Umbilical cord (tissue), 2 donors: ENCODE data around the gene JPH2. TPM values are rescaled to one million over a fixed set of nuclear protein-coding genes. Genes with fewer than 3 reads are reported as not detected.
"Not testable (repeated sequence)": the region's sequence is repeated elsewhere in the genome, so short reads cannot be mapped to it uniquely, and the experiment has no call there.

ENCODE experiments used
- DNase-seq: peaks from one replicate; pipeline ENCODE4 v3.0.0-alpha.2; 2015; ENCODE audit warnings: low spot score
- total RNA-seq: library from RNA; depleted of rRNA; stranded (reverse); fragments of >200 nt; gene quantifications from one replicate; pipeline ENCODE4 v1.2.3, GENCODE V29; 2014; ENCODE audit warnings: low replicate concordance; ENCODE audit not compliant: insufficient read depth

JPH2 gene
- total RNA-seq, 1 donor from 2014 or later: 129 TPM

GRCh38 chr20:44211177-44212039 is 24.4 kb upstream of the JPH2 start:
- peak; percentile 43 for DNase-seq

- DNase-seq: peak; percentile 99
Observed at GRCh38 chr20:44210406-44211176, 23.6 kb upstream of the JPH2 start, which contains the start of gene OSER1. TSS of gene OSER1 (minus strand) at chr20:44210771. CDS start at chr20:44206957, 3,814 bp downstream.

GRCh38 chr20:44209686-44210405 is 22.9 kb upstream of the JPH2 start:
- peak; percentile 23 for DNase-seq

- no peak for DNase-seq
Observed at GRCh38 chr20:44208770-44209169, 21.8 kb upstream of the JPH2 start.

- no peak for DNase-seq
Observed at GRCh38 chr20:44208165-44208564, 21.2 kb upstream of the JPH2 start.

- DNase-seq: no peak
Observed at GRCh38 chr20:44207126-44207723, 20.2 kb upstream of the JPH2 start.

- no peak for DNase-seq
Observed at GRCh38 chr20:44206132-44206531, 19.1 kb upstream of the JPH2 start.

GRCh38 chr20:44204832-44205215 is 17.8 kb upstream of the JPH2 start:
- no peak for DNase-seq

GRCh38 chr20:44204156-44204831 is 17.3 kb upstream of the JPH2 start:
- DNase-seq: peak; percentile 55

- DNase-seq: no peak
Observed at GRCh38 chr20:44203161-44203560, 16.2 kb upstream of the JPH2 start.

- DNase-seq: no peak
Observed at GRCh38 chr20:44200983-44201382, 14.0 kb upstream of the JPH2 start.

- no peak for DNase-seq
Observed at GRCh38 chr20:44200371-44200770, 13.4 kb upstream of the JPH2 start.

GRCh38 chr20:44199877-44200276 is 12.9 kb upstream of the JPH2 start:
- no peak for DNase-seq

GRCh38 chr20:44198872-44199271 is 11.9 kb upstream of the JPH2 start:
- no peak for DNase-seq

GRCh38 chr20:44196271-44196670 is 9.3 kb upstream of the JPH2 start:
- DNase-seq: no peak

GRCh38 chr20:44195605-44196004 is 8.6 kb upstream of the JPH2 start:
- DNase-seq: no peak

- no peak for DNase-seq
Observed at GRCh38 chr20:44193801-44194200, 6.8 kb upstream of the JPH2 start.

- DNase-seq: not testable (repeated sequence)
Observed at GRCh38 chr20:44191640-44192039, 4.7 kb upstream of the JPH2 start.

- DNase-seq: peak; percentile 89
Observed at GRCh38 chr20:44190197-44190852, 3.3 kb upstream of the JPH2 start.

GRCh38 chr20:44188752-44189151 is 1.8 kb upstream of the JPH2 start:
- DNase-seq: peak; percentile 54
